HS-5 (cell line): ENCODE results near the gene TDRD10.

ENCODE experiments used
- DNase-seq: peaks from one replicate; pipeline ENCODE4 v3.0.0-alpha.2; 2012; ENCODE audit warnings: low read depth

The TDRD10 gene

DNA sequence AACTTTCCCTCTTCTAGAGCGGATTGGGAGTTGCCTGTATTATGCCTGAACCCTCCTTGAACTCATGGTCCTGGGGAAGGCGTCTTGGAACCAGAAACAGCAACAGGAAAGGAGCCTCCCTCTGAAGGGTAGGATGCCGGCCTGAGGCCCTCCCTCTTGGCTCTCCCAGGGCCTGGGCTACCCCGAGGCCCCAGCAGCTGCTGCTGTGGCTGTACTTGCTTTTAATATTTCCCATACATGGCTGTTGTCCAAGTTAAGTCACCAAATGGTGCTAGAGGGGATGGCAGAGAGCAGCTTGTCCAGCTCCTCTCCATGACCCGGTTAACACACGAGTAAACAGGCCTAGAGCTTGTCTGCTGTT, 76.0 kb downstream of the TDRD10 start:
- no peak for DNase-seq

- DNase-seq = no peak
These were observed 77.4 kb downstream of the TDRD10 start for GRCh38 chr1:154579374-154579773.

DNA sequence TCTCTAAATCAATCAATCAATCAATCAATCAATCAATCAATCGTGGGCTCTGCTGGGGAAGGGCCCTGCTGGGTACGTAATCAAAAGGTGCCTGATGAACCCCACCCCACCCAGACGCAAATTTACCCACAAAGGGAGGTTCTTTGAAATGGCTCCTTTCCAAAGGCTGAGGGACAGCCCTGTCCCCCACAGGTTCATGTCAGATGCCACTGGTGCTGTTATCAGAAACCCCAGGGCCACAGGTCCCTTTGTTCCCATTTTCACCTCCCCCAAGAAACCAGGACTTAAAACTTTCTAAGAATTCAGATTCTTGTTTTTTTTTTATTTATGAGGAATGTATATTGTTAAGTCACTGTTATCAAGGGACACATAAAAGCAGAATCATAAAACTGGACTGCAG, 79.7 kb downstream of the TDRD10 start:
- DNase-seq = no peak

GRCh38 chr1:154582885-154583284, 80.9 kb downstream of the TDRD10 start:
- no peak for DNase-seq

GRCh38 chr1:154583773-154584172, 81.8 kb downstream of the TDRD10 start:
- no peak for DNase-seq

DNA sequence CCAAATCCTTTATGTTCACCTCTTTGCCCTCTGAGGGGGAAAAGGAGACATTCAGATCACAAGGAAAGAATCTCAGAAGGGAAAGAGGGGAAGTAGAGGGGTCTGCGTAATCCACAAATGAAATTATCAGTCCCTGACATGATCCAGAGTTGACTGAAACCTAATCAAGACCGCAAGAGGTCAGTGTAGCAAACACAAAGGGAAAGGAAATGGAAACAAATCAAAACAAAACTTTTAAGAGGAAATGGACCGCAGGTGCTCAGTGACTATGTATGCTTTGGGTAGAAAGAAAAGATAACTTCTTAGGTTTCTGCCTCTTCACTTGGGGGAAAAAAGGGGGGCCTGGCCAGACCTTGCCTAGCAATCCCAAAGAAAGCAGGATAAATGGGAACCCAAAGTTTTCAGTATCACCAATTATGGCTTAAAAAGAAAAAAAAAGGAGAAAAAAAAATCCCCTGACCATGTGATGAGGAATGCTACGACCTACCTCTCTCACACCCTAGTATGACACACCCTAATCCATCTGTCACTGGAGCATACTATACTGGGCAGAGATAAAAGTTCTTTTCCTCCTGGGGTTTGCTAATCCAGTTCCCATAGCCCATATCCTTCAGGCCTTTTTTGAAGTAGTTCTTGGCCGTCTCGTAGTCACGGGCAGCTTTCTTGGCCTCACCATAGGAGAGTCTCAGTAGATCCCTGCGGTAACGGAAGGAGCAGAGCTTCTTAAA, 82.4 kb downstream of the TDRD10 start:
- no peak for DNase-seq

- no peak for DNase-seq
These were observed 84.2 kb downstream of the TDRD10 start for GRCh38 chr1:154586231-154586630.

GRCh38 chr1:154586641-154587040, 84.6 kb downstream of the TDRD10 start:
- no peak for DNase-seq

DNA sequence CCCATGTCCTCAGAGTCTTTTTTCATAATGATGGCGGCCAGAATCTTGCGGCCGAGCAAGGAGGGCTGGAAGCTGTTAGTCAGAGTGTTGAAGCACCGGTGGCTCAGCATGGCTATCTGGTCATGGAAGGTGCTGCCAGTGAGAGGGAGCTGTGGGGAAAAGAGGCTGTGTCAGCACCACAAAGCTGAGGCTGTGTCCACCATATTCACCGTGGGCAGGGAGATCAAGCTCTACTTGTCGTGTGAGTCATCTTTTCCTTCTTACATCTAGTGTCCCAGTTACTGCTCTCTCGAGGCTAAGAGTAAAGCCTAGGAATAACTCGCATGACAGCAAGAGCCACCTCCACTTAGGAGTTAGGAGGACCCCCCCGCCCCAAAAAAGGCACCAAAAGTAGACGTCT, 87.8 kb downstream of the TDRD10 start:
- DNase-seq = no peak

- DNase-seq = no peak
These were observed 88.7 kb downstream of the TDRD10 start for GRCh38 chr1:154590756-154591155.

- no peak for DNase-seq
These were observed 89.2 kb downstream of the TDRD10 start for GRCh38 chr1:154591206-154591605.

DNA sequence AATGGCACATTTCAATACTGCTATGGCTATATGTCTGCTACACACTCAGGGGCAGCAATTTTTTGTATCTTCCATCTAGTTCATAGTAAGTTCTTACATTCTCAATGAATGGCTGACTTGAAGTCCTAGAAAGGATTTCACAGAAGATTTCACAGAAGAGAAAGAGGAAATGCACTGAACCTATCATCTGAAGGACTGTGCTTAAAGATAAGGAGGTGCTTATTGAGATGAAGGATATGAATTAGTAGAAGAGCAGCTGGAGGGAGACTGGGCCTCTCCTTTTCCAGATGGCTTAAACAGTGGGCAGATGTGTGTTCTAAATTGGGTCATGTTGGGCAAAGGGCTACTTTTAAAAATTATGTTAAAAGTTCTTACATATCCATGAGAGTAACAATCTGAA, 91.4 kb downstream of the TDRD10 start:
- DNase-seq = no peak

DNA sequence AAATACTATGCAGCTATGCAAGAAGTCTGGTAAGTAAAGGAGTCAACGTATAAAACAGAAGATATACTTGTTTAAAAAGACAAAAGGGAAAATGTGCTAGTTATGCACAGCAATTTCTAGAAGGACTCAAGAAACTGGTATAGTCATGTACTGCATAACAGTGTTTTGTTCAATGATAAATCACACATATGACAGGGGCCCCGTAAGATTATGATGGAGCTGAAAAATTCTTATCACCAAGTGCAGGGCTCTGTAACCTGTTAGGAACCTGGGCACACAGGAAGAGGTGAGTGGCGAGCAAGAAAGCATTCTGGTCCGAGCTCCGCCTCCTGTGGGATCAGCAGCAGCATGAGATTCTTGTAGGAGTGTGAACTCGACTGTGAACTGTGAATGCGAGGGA, 92.8 kb downstream of the TDRD10 start:
- no peak for DNase-seq

- DNase-seq = peak; percentile 11
These were observed 93.6 kb downstream of the TDRD10 start for GRCh38 chr1:154595621-154596020.
